GM21723 (cell line): ENCODE measurements around the gene KCNK7.

Source experiments
- ATAC-seq: cut with Tn5 transposase; IDR thresholded peaks from one replicate; pipeline ENCODE4 v1.9.1; 2021; ENCODE audit warnings: mild to moderate bottlenecking, moderate library complexity; ENCODE audit not compliant: unreplicated experiment

Gene KCNK7

GRCh38 chr11:65558930-65559509 lies 36.6 kb downstream of the KCNK7 start:
- no peak for ATAC-seq

- ATAC-seq: no peak
These were observed 37.3 kb downstream of the KCNK7 start, which contains the start of gene LTBP3 for GRCh38 chr11:65558002-65558929. Gene LTBP3 (minus strand): TSS chr11:65558359. CDS start chr11:65557959, 400 bp downstream.

- no peak for ATAC-seq
These were observed 38.2 kb downstream of the KCNK7 start for GRCh38 chr11:65557280-65558001.

GRCh38 chr11:65556470-65557279 lies 38.9 kb downstream of the KCNK7 start:
- no peak for ATAC-seq

- ATAC-seq: no peak
These were observed 39.8 kb downstream of the KCNK7 start for GRCh38 chr11:65555693-65556231.

GRCh38 chr11:65554842-65555430 lies 40.7 kb downstream of the KCNK7 start:
- no peak for ATAC-seq

- no peak for ATAC-seq
These were observed 41.4 kb downstream of the KCNK7 start for GRCh38 chr11:65554057-65554818.

GRCh38 chr11:65553301-65554001 lies 42.1 kb downstream of the KCNK7 start:
- no peak for ATAC-seq

GRCh38 chr11:65552388-65552951 lies 43.1 kb downstream of the KCNK7 start:
- no peak for ATAC-seq

GRCh38 chr11:65551572-65552387 lies 43.8 kb downstream of the KCNK7 start:
- no peak for ATAC-seq

- no peak for ATAC-seq
These were observed 46.5 kb downstream of the KCNK7 start for GRCh38 chr11:65549096-65549495.

GRCh38 chr11:65548395-65548794 lies 47.2 kb downstream of the KCNK7 start:
- no peak for ATAC-seq

GRCh38 chr11:65547446-65548125 lies 48.0 kb downstream of the KCNK7 start:
- ATAC-seq: no peak

- ATAC-seq: peak; percentile 73
These were observed 49.2 kb downstream of the KCNK7 start for GRCh38 chr11:65546217-65546958.

GRCh38 chr11:65545853-65546216 lies 49.8 kb downstream of the KCNK7 start:
- no peak for ATAC-seq
